ENCODE results near the gene CXXC5. TPM values are rescaled to one million over a fixed set of nuclear protein-coding genes. Genes with fewer than 3 reads are reported as not detected.
A peak's percentile ranks its signal among the peaks of the same experiment; 100 is the strongest.

The CXXC5 gene
- total and polyA plus RNA-seq, 3 experiments from 2014 or later, result 2.1 to 67.0 (median 3.1) TPM

DNA sequence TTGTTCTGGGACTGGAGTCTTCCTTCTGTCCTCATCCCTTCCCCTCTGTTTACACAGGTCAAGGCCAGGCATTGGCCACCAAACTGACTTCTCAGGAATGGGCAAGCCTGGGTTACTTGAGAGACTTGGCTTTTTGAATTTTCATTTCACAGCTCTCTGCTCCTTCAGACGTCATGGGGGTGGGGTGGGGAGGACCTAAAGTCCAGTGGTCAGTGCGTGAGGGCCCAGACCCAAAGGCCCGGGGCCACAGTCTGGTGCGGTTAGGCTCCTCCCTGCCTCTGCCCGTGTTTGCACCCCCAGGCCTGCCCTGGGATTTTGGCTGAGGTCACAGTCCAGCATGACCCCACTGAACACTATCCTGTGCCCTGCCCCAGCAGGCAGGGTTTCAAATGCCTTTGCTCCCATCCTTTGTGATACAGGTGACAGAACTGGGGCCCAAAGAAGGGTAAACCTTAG lies 4.1 kb upstream of the CXXC5 start:
- H3K36me3 Mint-ChIP-seq, result no peaks in the 10 kb centered on the region
- no peaks in the 10 kb centered on the region for H3K9me3 Mint-ChIP-seq
- no peak overlapping the region for H3K4me3 ChIP-seq (ENCODE audit: low read length)
- ChIA-PET CTCF (interaction anchor here (1.2 to 3.1 kb wide), 5 partner anchors 10 to 131 kb away, joined by 3 to 28 read pairs (median 4); no protein-coding TSS in a partner anchor), POLR2A (no interaction called here)
- H3K4me1 Mint-ChIP-seq, result peaks cover 23 to 38% (median 27%) of the 10 kb centered on the region in 3 donors
- H3K27me3 ChIP-seq (ENCODE audit: insufficient read depth, low read length, poor library complexity, severe bottlenecking), result peaks cover 8% of the 10 kb centered on the region
- no peaks in the 10 kb centered on the region for H3K36me3 ChIP-seq (ENCODE audit: insufficient read depth, low read length)
- H3K27ac Mint-ChIP-seq, result peak overlapping the region in 7 of 8 donors; percentile 12 to 81 (median 63)
- H3K9me3 ChIP-seq (ENCODE audit: low read length), result no peaks in the 10 kb centered on the region
- H3K27ac ChIP-seq (ENCODE audit: low read depth, low read length), result no peak overlapping the region
- peaks cover 16% of the 10 kb centered on the region for H3K4me1 ChIP-seq (ENCODE audit: insufficient read depth, low read length)
- peak overlapping the region in 1 of 7 donors; percentile 59 for H3K4me3 Mint-ChIP-seq
- H3K27me3 Mint-ChIP-seq, result peaks cover 0 to 1% of the 10 kb centered on the region in 2 donors
- peak in 1 of 5 donors; percentile 31 for DNase-seq

GRCh38 chr5:139644646-139645429 lies 3.3 kb upstream of the CXXC5 start:
- H3K9me3 Mint-ChIP-seq, result no peaks in the 10 kb centered on the region
- H3K27ac ChIP-seq (ENCODE audit: low read depth, low read length), result no peak overlapping the region
- no peaks in the 10 kb centered on the region for H3K9me3 ChIP-seq (ENCODE audit: low read length)
- H3K4me3 Mint-ChIP-seq, result peak overlapping the region in 6 of 7 donors; percentile 0 to 59 (median 36)
- no peak overlapping the region for H3K4me3 ChIP-seq (ENCODE audit: low read length)
- peaks cover 14% of the 10 kb centered on the region for H3K27me3 ChIP-seq (ENCODE audit: insufficient read depth, low read length, poor library complexity, severe bottlenecking)
- POLR2A ChIA-PET, result no interaction called here
- DNase-seq, result peak in 1 of 5 donors; percentile 23
- H3K4me1 ChIP-seq (ENCODE audit: insufficient read depth, low read length), result peaks cover 24% of the 10 kb centered on the region
- peaks cover 0 to 3% (median 0%) of the 10 kb centered on the region in 3 donors for H3K36me3 Mint-ChIP-seq
- H3K36me3 ChIP-seq (ENCODE audit: insufficient read depth, low read length), result no peaks in the 10 kb centered on the region
- peaks cover 27 to 40% (median 29%) of the 10 kb centered on the region in 3 donors for H3K4me1 Mint-ChIP-seq
- H3K27ac Mint-ChIP-seq, result peak overlapping the region; percentile 21 to 85 (median 76)
- peaks cover 5 to 7% of the 10 kb centered on the region in 2 donors for H3K27me3 Mint-ChIP-seq
- CTCF ChIA-PET, result interaction anchor here (1.2 to 3.1 kb wide), 5 partner anchors 11 to 130 kb away, joined by 3 to 28 read pairs (median 4); no protein-coding TSS in a partner anchor

DNA sequence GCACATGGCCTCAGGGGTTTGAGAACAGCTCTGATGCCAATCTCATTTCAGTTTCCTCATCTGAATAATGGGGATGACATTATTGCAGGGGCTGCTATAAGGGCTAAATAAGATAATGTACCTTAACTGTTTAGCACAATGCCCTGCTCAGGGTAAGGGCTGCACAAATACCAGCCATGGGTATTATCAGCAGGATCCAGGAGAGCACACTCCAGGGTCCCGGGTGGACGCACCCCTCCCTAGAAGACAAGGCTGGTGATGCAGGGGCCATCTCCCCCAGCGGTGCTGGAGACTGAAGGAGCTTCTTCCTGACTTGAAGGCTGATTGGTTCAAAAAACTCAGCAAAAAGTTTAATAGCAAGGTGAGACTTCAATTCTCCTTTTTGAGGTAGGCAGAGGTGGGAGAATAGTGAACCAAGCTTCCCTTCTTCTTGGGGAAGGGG lies 2.7 kb upstream of the CXXC5 start:
- H3K27ac ChIP-seq (ENCODE audit: low read depth, low read length), result no peak overlapping the region
- Mint-ChIP-seq H3K27me3 (peaks cover 6 to 9% of the 10 kb centered on the region in 2 donors), H3K4me1 (peaks cover 29 to 45% (median 31%) of the 10 kb centered on the region in 3 donors), H3K27ac (peak overlapping the region in 6 of 8 donors; percentile 37 to 85 (median 76)), H3K36me3 (peaks cover 0 to 3% (median 0%) of the 10 kb centered on the region in 3 donors), H3K9me3 (no peaks in the 10 kb centered on the region), H3K4me3 (peak overlapping the region in 4 of 7 donors; percentile 15 to 59 (median 36))
- CTCF ChIA-PET, result interaction anchor here (1.2 to 3.1 kb wide), 5 partner anchors 11 to 130 kb away, joined by 3 to 28 read pairs (median 4); no protein-coding TSS in a partner anchor
- H3K4me1 ChIP-seq (ENCODE audit: insufficient read depth, low read length), result peaks cover 30% of the 10 kb centered on the region
- peak in 1 of 5 donors; percentile 12 for DNase-seq
- no peak overlapping the region for H3K4me3 ChIP-seq (ENCODE audit: low read length)
- H3K9me3 ChIP-seq (ENCODE audit: low read length), result no peaks in the 10 kb centered on the region
- H3K27me3 ChIP-seq (ENCODE audit: insufficient read depth, low read length, poor library complexity, severe bottlenecking), result peaks cover 21% of the 10 kb centered on the region
- H3K36me3 ChIP-seq (ENCODE audit: insufficient read depth, low read length), result no peaks in the 10 kb centered on the region
- POLR2A ChIA-PET, result interaction anchor here (0.6 kb wide), 1 partner anchor 55 kb away, joined by 3 read pairs; no protein-coding TSS in a partner anchor

GRCh38 chr5:139646111-139646510 lies 2.0 kb upstream of the CXXC5 start:
- Mint-ChIP-seq H3K36me3 (peaks cover 0 to 3% (median 0%) of the 10 kb centered on the region in 3 donors), H3K4me3 (peak overlapping the region in 5 of 7 donors; percentile 12 to 77 (median 45)), H3K27me3 (peaks cover 9% of the 10 kb centered on the region in 2 donors), H3K4me1 (peaks cover 29 to 51% (median 35%) of the 10 kb centered on the region in 3 donors), H3K9me3 (no peaks in the 10 kb centered on the region), H3K27ac (peak overlapping the region in 4 of 8 donors; percentile 46 to 77 (median 66))
- H3K27ac ChIP-seq (ENCODE audit: low read depth, low read length), result no peak overlapping the region
- peaks cover 26% of the 10 kb centered on the region for H3K27me3 ChIP-seq (ENCODE audit: insufficient read depth, low read length, poor library complexity, severe bottlenecking)
- POLR2A ChIA-PET, result interaction anchor here (0.6 to 2.8 kb wide), 2 partner anchors 9 to 55 kb away, joined by 3 to 57 read pairs; no protein-coding TSS in a partner anchor
- no peaks in the 10 kb centered on the region for H3K9me3 ChIP-seq (ENCODE audit: low read length)
- DNase-seq, result peak in 1 of 5 donors; percentile 22
- H3K36me3 ChIP-seq (ENCODE audit: insufficient read depth, low read length), result no peaks in the 10 kb centered on the region
- CTCF ChIA-PET, result interaction anchor here (0.7 to 3.1 kb wide), 5 partner anchors 7 to 119 kb away, joined by 3 to 28 read pairs (median 5); no protein-coding TSS in a partner anchor
- H3K4me3 ChIP-seq (ENCODE audit: low read length), result no peak overlapping the region
- H3K4me1 ChIP-seq (ENCODE audit: insufficient read depth, low read length), result peaks cover 35% of the 10 kb centered on the region

DNA sequence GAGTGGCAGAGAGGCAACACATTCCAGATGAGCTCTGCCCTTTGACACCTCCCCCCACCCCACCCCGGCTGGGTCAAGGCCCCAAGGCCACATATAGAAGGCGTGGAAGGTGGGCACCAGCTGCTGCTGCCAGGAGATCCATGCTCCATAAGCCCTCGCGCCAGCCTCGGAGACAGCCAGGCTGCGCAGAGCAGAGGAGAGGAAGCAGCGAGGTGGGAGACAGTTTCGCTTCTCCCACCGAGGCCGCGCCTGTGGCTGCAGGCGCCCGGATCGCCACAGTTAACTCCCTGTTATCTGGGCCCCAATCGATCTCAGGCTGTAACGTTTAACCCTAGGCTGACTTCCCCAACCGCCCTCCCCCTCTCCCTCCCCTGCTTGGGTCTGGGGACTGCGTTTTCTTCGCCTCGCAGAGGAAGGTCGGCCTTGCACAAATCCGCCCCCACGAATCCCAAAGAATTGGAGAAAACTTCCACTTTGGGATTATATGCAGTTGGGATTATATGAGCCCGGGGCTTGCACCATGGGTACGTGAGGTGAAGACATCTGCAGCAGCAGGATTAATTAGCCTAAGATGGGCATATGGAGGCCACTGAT lies 1.1 kb upstream of the CXXC5 start:
- ChIA-PET CTCF (interaction anchor here (0.7 to 5.2 kb wide), 8 partner anchors 8 to 119 kb away, joined by 3 to 58 read pairs (median 6); no protein-coding TSS in a partner anchor), POLR2A (interaction anchor here (2.8 kb wide), 1 partner anchor 10 kb away, joined by 57 read pairs; no protein-coding TSS in a partner anchor)
- Mint-ChIP-seq H3K9me3 (no peaks in the 10 kb centered on the region), H3K4me3 (peak overlapping the region; percentile 61 to 84 (median 77)), H3K4me1 (peaks cover 38 to 60% (median 39%) of the 10 kb centered on the region in 3 donors), H3K27me3 (peaks cover 9 to 16% of the 10 kb centered on the region in 2 donors), H3K36me3 (peaks cover 0 to 3% (median 0%) of the 10 kb centered on the region in 3 donors), H3K27ac (peak overlapping the region in 4 of 8 donors; percentile 42 to 77 (median 76))
- DNase-seq, result peak in 1 of 5 donors; percentile 39
- H3K9me3 ChIP-seq (ENCODE audit: low read length), result no peaks in the 10 kb centered on the region
- no peak overlapping the region for H3K4me3 ChIP-seq (ENCODE audit: low read length)
- H3K27ac ChIP-seq (ENCODE audit: low read depth, low read length), result peak overlapping the region; percentile 38
- H3K36me3 ChIP-seq (ENCODE audit: insufficient read depth, low read length), result no peaks in the 10 kb centered on the region
- H3K4me1 ChIP-seq (ENCODE audit: insufficient read depth, low read length), result peaks cover 41% of the 10 kb centered on the region
- peaks cover 34% of the 10 kb centered on the region for H3K27me3 ChIP-seq (ENCODE audit: insufficient read depth, low read length, poor library complexity, severe bottlenecking)

- peak overlapping the region in 3 of 8 donors; percentile 42 to 76 (median 76) for H3K27ac Mint-ChIP-seq
- Histone ChIP-seq H3K4me1 (ENCODE audit: insufficient read depth, low read length) (peaks cover 47% of the 10 kb centered on the region), H3K27me3 (ENCODE audit: insufficient read depth, low read length, poor library complexity, severe bottlenecking) (peaks cover 39% of the 10 kb centered on the region), H3K27ac (ENCODE audit: low read depth, low read length) (peak overlapping the region; percentile 38), H3K36me3 (ENCODE audit: insufficient read depth, low read length) (no peaks in the 10 kb centered on the region), H3K9me3 (ENCODE audit: low read length) (no peaks in the 10 kb centered on the region), H3K4me3 (ENCODE audit: low read length) (no peak overlapping the region)
- H3K4me3 Mint-ChIP-seq, result peak overlapping the region; percentile 61 to 84 (median 77)
- peaks cover 44 to 67% (median 45%) of the 10 kb centered on the region in 3 donors for H3K4me1 Mint-ChIP-seq
- H3K36me3 Mint-ChIP-seq, result peaks cover 0 to 3% (median 0%) of the 10 kb centered on the region in 3 donors
- CTCF ChIA-PET, result interaction anchor here (0.8 to 5.2 kb wide), 8 partner anchors 11 to 137 kb away, joined by 3 to 58 read pairs (median 8); no protein-coding TSS in a partner anchor
- no peaks in the 10 kb centered on the region for H3K9me3 Mint-ChIP-seq
- DNase-seq, result peak in 1 of 5 donors; percentile 28
- POLR2A ChIA-PET, result interaction anchor here (1.1 to 2.8 kb wide), 4 partner anchors 11 to 166 kb away, joined by 3 to 57 read pairs (median 8); no protein-coding TSS in a partner anchor
- H3K27me3 Mint-ChIP-seq, result peaks cover 11 to 22% of the 10 kb centered on the region in 2 donors
Measured at GRCh38 chr5:139647506-139648204, 494 bp upstream of the CXXC5 start.

All from CD8-positive, alpha-beta memory T cell (primary cell).